H7 (cell line): ENCODE data around the gene FBXW8. TPM values are rescaled to one million over a fixed set of nuclear protein-coding genes. Genes with fewer than 3 reads are reported as not detected.
A peak's percentile ranks its signal among the peaks of the same experiment; 100 is the strongest.
"Not testable (repeated sequence)": the region's sequence is repeated elsewhere in the genome, so short reads cannot be mapped to it uniquely, and the experiment has no call there.

Experiments used
- DNase-seq: peaks from one replicate; pipeline ENCODE4 v3.0.0; 2012
- H3K27me3 ChIP-seq: 2 replicates; pipeline ENCODE4 v1.6.0; 2011; ENCODE audit warnings: mild to moderate bottlenecking, low read length; ENCODE audit not compliant: control insufficient read depth, insufficient read depth
- H3K36me3 ChIP-seq: replicated peaks from 2 replicates; pipeline ENCODE4 v1.5.1; 2011; ENCODE audit warnings: low read length; ENCODE audit not compliant: control insufficient read depth, insufficient read depth
- H3K4me3 ChIP-seq: 2 replicates; pipeline ENCODE4 v1.5.1; 2011; ENCODE audit warnings: low read depth, mild to moderate bottlenecking, control low read depth, low read length, moderate library complexity; ENCODE audit not compliant: insufficient read depth
- total RNA-seq: library from RNA; depleted of rRNA; stranded (reverse); fragments of >200 nt; shearing (Covaris generic); gene quantifications from 2 replicates; pipeline ENCODE4 v1.2.3, GENCODE V29; 2014

The FBXW8 gene
- total RNA-seq, 1 experiment from 2014 or later: 10.4 TPM

DNA sequence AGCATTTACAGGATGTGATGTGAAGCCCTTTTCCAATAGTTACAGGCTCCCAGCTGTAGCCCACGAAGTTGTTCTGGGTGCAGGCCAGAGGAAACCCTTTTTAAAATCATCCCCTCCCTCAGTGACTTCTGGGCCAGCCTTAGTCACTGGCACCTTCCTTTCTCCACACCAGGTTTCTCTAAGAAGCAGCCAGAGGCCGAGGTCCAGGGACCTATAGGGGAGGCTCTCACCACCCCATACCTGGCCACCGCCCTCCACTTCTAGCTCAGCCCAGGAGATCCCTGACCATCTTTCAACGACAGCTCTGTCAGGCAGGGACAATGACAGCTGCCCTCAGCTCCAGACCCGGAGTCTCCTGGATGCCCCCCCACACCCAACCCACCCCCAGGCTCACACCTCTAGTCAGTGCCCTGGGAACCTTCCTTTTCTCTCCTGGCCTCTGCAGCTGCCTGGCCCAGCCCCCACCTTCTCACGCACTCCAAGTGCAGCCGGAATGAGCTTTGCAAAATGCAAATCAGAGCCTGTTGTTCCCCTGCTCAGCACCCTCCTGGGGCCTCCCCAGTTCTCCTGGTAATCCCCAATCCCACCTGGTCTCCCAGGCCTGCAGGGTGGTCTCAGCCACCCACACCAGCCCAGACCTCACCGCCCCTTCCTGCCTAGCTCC is 141.8 kb downstream of the FBXW8 start:
- peak; percentile 89 for DNase-seq

DNA sequence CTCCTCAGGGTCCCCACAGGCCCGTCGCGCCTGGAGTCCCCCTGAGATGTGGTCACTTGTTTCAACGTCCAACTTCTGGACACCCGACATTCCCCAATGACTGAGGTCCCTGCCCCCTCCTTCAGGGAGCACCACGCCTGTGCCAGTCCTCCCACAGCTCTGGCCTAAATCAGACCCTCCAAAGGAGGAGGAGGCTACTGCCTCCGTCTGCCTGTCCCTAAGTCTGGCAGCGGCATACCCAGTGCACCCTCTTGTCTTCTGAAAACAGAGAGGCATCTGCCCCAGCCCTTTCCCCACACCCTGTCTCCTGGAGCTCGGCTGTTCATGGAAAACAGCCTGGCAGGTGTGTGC is 142.3 kb downstream of the FBXW8 start:
- DNase-seq: peak; percentile 75
- no peaks in the 10 kb centered on the region for H3K27me3 ChIP-seq

More for the DNA sequence above, 141.8 kb downstream of the FBXW8 start:
- Histone ChIP-seq H3K27me3 (no peaks in the 10 kb centered on the region), H3K36me3 (no peaks in the 10 kb centered on the region), H3K4me3 (no peak overlapping the region)

GRCh38 chr12:117053597-117054201 is 142.9 kb downstream of the FBXW8 start:
- Histone ChIP-seq H3K4me3 (no peak overlapping the region), H3K27me3 (no peaks in the 10 kb centered on the region), H3K36me3 (no peaks in the 10 kb centered on the region)
- DNase-seq: no peak

More for the DNA sequence above, 142.3 kb downstream of the FBXW8 start:
- Histone ChIP-seq H3K36me3 (no peaks in the 10 kb centered on the region), H3K4me3 (no peak overlapping the region)

- H3K4me3 ChIP-seq: no peak overlapping the region
- no peak for DNase-seq
- no peaks in the 10 kb centered on the region for H3K36me3 ChIP-seq
- no peaks in the 10 kb centered on the region for H3K27me3 ChIP-seq
Measured at GRCh38 chr12:117054279-117054678, 143.5 kb downstream of the FBXW8 start.

DNA sequence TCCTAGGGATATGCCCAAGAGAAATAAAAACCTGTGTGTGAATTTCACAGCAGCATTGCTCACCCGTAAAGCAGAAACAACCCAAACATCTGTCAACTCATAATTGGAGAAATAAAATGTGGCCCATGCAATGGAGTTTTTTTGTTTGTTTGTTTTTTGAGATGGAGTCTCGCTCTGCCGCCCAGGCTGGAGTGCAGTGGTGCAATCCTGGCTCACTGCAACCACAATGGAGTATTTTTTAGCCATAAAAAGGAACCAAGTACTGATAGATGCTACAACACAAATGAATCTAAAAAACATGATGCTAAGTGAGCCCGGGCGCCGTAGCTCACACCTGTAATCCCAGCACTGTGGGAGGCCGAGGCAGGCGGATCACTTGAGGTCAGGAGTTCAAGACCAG is 146.9 kb downstream of the FBXW8 start:
- DNase-seq, H3K36me3 ChIP-seq: not testable (repeated sequence)

GRCh38 chr12:117058442-117059072 is 147.8 kb downstream of the FBXW8 start:
- Histone ChIP-seq H3K27me3 (no peaks in the 10 kb centered on the region), H3K4me3 (no peak overlapping the region), H3K36me3 (no peaks in the 10 kb centered on the region)
- peak; percentile 53 for DNase-seq

More for the DNA sequence above, 146.9 kb downstream of the FBXW8 start:
- not testable (repeated sequence) for H3K27me3 ChIP-seq, H3K4me3 ChIP-seq

- H3K27me3 ChIP-seq: no peaks in the 10 kb centered on the region
- no peak overlapping the region for H3K4me3 ChIP-seq
- H3K36me3 ChIP-seq: no peaks in the 10 kb centered on the region
- no peak for DNase-seq
Measured at GRCh38 chr12:117059156-117059555, 148.4 kb downstream of the FBXW8 start.

- no peak overlapping the region for H3K4me3 ChIP-seq
- peak; percentile 64 for DNase-seq
- no peaks in the 10 kb centered on the region for H3K27me3 ChIP-seq
- H3K36me3 ChIP-seq: no peaks in the 10 kb centered on the region
Measured at GRCh38 chr12:117060246-117060928, 149.6 kb downstream of the FBXW8 start.

- H3K27me3 ChIP-seq: no peaks in the 10 kb centered on the region
- no peak for DNase-seq
- H3K36me3 ChIP-seq: no peaks in the 10 kb centered on the region
- H3K4me3 ChIP-seq: no peak overlapping the region
Measured at GRCh38 chr12:117060929-117061305, 150.2 kb downstream of the FBXW8 start.

DNA sequence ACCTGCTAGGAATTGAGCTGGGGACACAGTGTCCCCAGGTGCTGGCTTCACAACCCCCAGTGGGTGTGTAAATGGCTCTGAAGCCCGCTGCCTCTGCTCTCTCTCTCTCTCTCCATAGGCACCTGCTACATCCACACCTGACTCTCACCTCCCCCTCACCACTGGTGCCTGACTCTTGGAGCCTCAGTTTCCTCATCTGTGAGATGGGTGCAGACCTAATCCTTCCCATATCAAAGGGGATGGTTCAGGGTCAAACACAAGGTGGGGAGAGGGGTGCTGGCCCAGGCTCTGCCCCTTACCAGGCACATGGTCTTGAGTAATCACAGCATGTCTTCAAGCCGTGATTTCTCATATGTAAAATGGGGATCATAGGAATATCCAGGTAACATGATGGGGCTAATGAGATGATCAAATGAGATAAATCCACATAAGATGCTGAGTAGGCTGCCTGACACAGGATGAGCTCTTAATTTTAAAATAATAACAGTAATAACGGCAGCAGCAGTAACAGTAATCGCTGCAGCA is 150.9 kb downstream of the FBXW8 start:
- no peak for DNase-seq
- no peak overlapping the region for H3K4me3 ChIP-seq
- H3K27me3 ChIP-seq: no peaks in the 10 kb centered on the region
- H3K36me3 ChIP-seq: no peaks in the 10 kb centered on the region

GRCh38 chr12:117063162-117063911 is 152.6 kb downstream of the FBXW8 start:
- H3K4me3 ChIP-seq: no peak overlapping the region
- no peaks in the 10 kb centered on the region for H3K27me3 ChIP-seq
- no peaks in the 10 kb centered on the region for H3K36me3 ChIP-seq
- DNase-seq: no peak

GRCh38 chr12:117064049-117064448 is 153.3 kb downstream of the FBXW8 start:
- DNase-seq: no peak
- Histone ChIP-seq H3K4me3 (no peak overlapping the region), H3K27me3 (no peaks in the 10 kb centered on the region), H3K36me3 (no peaks in the 10 kb centered on the region)

GRCh38 chr12:117064596-117064995 is 153.8 kb downstream of the FBXW8 start:
- no peak for DNase-seq
- no peaks in the 10 kb centered on the region for H3K36me3 ChIP-seq
- H3K4me3 ChIP-seq: no peak overlapping the region

GRCh38 chr12:117067016-117067415 is 156.3 kb downstream of the FBXW8 start:
- Histone ChIP-seq H3K4me3 (no peak overlapping the region), H3K27me3 (no peaks in the 10 kb centered on the region), H3K36me3 (no peaks in the 10 kb centered on the region)
- no peak for DNase-seq

More at GRCh38 chr12:117064596-117064995, 153.8 kb downstream of the FBXW8 start:
- H3K27me3 ChIP-seq: no peaks in the 10 kb centered on the region
